KMS-11 (cell line): ENCODE data around the gene BHLHA15.

Experiments used
- H2AFZ ChIP-seq: fragments of 200-600 bp; sonication (generic); 2 replicates; pipeline ENCODE4 v1.6.1; 2016; ENCODE audit warnings: antibody characterized with exemption, mixed run types, low read depth
- H3K27ac ChIP-seq: fragments of 200-600 bp; sonication (generic); 2 replicates; pipeline ENCODE4 v1.6.1; 2016; ENCODE audit warnings: mild to moderate bottlenecking, mixed run types
- H3K27me3 ChIP-seq: fragments of 200-600 bp; sonication (generic); 2 replicates; pipeline ENCODE4 v1.6.1; 2017; ENCODE audit warnings: mild to moderate bottlenecking, low read depth, mixed run types, moderate library complexity; ENCODE audit not compliant: insufficient read depth
- H3K36me3 ChIP-seq: fragments of 200-600 bp; sonication (generic); 2 replicates; pipeline ENCODE4 v1.6.1; 2017; ENCODE audit warnings: mild to moderate bottlenecking, mixed run types; ENCODE audit not compliant: insufficient read depth
- H3K4me1 ChIP-seq: fragments of 200-600 bp; sonication (generic); 2 replicates; pipeline ENCODE4 v1.6.1; 2016; ENCODE audit warnings: mild to moderate bottlenecking, low read depth, mixed run types; ENCODE audit not compliant: poor library complexity, severe bottlenecking
- H3K4me2 ChIP-seq: fragments of 200-600 bp; sonication (generic); 2 replicates; pipeline ENCODE4 v1.7.0; 2016; ENCODE audit warnings: mild to moderate bottlenecking, mixed run types
- H3K4me3 ChIP-seq: fragments of 200-600 bp; sonication (generic); IDR thresholded peaks from 2 replicates; pipeline ENCODE4 v1.6.1; 2017; ENCODE audit warnings: low read depth, low read length, mixed read lengths; ENCODE audit not compliant: insufficient read depth
- H3K79me2 ChIP-seq: fragments of 200-600 bp; sonication (generic); 2 replicates; pipeline ENCODE4 v1.6.1; 2016; ENCODE audit warnings: low read depth, mixed run types; ENCODE audit not compliant: insufficient read depth
- H3K9ac ChIP-seq: fragments of 200-600 bp; sonication (generic); 2 replicates; pipeline ENCODE4 v1.6.1; 2016; ENCODE audit warnings: mild to moderate bottlenecking, mixed run types
- H4K20me1 ChIP-seq: fragments of 200-600 bp; sonication (generic); 2 replicates; pipeline ENCODE4 v1.6.1; 2016; ENCODE audit warnings: mild to moderate bottlenecking, mixed run types; ENCODE audit not compliant: insufficient read depth
- TF ChIP-seq, protein P1 (sequence below): fragments of 200-600 bp; sonication (generic); conservative IDR thresholded peaks from 2 replicates; pipeline ENCODE4 v1.6.1; 2017; ENCODE audit warnings: low read depth, mild to moderate bottlenecking, antibody characterized with exemption, low read length, moderate library complexity, mixed read lengths

The BHLHA15 gene

GRCh38 chr7:98165827-98166667 is 45.2 kb upstream of the BHLHA15 start:
- no peaks in the 10 kb centered on the region for H3K79me2 ChIP-seq
- no peak overlapping the region for H3K4me2 ChIP-seq
- H4K20me1 ChIP-seq: 0 out of 2 replicates have a peak, but pooled peaks cover 4% of the 10 kb centered on the region
- H3K4me3 ChIP-seq: no peak overlapping the region
- peaks cover 4% of the 10 kb centered on the region for H3K4me1 ChIP-seq
- no peaks in the 10 kb centered on the region for H3K36me3 ChIP-seq
- H3K9ac ChIP-seq: no peak overlapping the region
- TF ChIP-seq, protein P1, sequence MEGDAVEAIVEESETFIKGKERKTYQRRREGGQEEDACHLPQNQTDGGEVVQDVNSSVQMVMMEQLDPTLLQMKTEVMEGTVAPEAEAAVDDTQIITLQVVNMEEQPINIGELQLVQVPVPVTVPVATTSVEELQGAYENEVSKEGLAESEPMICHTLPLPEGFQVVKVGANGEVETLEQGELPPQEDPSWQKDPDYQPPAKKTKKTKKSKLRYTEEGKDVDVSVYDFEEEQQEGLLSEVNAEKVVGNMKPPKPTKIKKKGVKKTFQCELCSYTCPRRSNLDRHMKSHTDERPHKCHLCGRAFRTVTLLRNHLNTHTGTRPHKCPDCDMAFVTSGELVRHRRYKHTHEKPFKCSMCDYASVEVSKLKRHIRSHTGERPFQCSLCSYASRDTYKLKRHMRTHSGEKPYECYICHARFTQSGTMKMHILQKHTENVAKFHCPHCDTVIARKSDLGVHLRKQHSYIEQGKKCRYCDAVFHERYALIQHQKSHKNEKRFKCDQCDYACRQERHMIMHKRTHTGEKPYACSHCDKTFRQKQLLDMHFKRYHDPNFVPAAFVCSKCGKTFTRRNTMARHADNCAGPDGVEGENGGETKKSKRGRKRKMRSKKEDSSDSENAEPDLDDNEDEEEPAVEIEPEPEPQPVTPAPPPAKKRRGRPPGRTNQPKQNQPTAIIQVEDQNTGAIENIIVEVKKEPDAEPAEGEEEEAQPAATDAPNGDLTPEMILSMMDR: peak; percentile 75
- no peaks in the 10 kb centered on the region for H3K27me3 ChIP-seq
- H2AFZ ChIP-seq: no peak overlapping the region
- no peak overlapping the region for H3K27ac ChIP-seq

- Histone ChIP-seq H3K4me1 (peaks cover 4% of the 10 kb centered on the region), H3K4me3 (no peak overlapping the region), H4K20me1 (0 out of 2 replicates have a peak, but pooled peaks cover 4% of the 10 kb centered on the region), H3K27me3 (no peaks in the 10 kb centered on the region), H3K36me3 (no peaks in the 10 kb centered on the region), H3K79me2 (no peaks in the 10 kb centered on the region), H2AFZ (no peak overlapping the region), H3K4me2 (no peak overlapping the region), H3K27ac (no peak overlapping the region), H3K9ac (no peak overlapping the region)
- TF ChIP-seq, protein P1: no peak
These were observed 44.6 kb upstream of the BHLHA15 start for GRCh38 chr7:98166668-98166970.

GRCh38 chr7:98167653-98168052 is 43.6 kb upstream of the BHLHA15 start:
- TF ChIP-seq, protein P1: no peak
- H3K9ac ChIP-seq: no peak overlapping the region
- H4K20me1 ChIP-seq: 0 out of 2 replicates have a peak, but pooled peaks cover 4% of the 10 kb centered on the region
- no peak overlapping the region for H2AFZ ChIP-seq
- no peaks in the 10 kb centered on the region for H3K27me3 ChIP-seq
- no peak overlapping the region for H3K4me2 ChIP-seq
- peaks cover 4% of the 10 kb centered on the region for H3K4me1 ChIP-seq
- H3K4me3 ChIP-seq: no peak overlapping the region
- no peaks in the 10 kb centered on the region for H3K79me2 ChIP-seq
- no peaks in the 10 kb centered on the region for H3K36me3 ChIP-seq
- H3K27ac ChIP-seq: no peak overlapping the region

GRCh38 chr7:98168181-98168903 is 42.9 kb upstream of the BHLHA15 start:
- H4K20me1 ChIP-seq: 0 out of 2 replicates have a peak, but pooled peaks cover 4% of the 10 kb centered on the region
- H3K4me1 ChIP-seq: peaks cover 4% of the 10 kb centered on the region
- no peaks in the 10 kb centered on the region for H3K27me3 ChIP-seq
- no peak overlapping the region for H2AFZ ChIP-seq
- H3K9ac ChIP-seq: no peak overlapping the region
- no peak overlapping the region for H3K27ac ChIP-seq
- H3K79me2 ChIP-seq: no peaks in the 10 kb centered on the region
- TF ChIP-seq, protein P1: peak; percentile 98
- H3K36me3 ChIP-seq: no peaks in the 10 kb centered on the region
- no peak overlapping the region for H3K4me2 ChIP-seq
- no peak overlapping the region for H3K4me3 ChIP-seq
